Islet of Langerhans (tissue), 1 donor: Measurements from ENCODE around the gene NOM1.

ENCODE experiments used
- FAIRE-seq: peaks from one replicate; lab custom pipeline; 2011; peaks lifted over from hg19 to GRCh38; lab: Jason Lieb, UNC

NOM1 gene

DNA sequence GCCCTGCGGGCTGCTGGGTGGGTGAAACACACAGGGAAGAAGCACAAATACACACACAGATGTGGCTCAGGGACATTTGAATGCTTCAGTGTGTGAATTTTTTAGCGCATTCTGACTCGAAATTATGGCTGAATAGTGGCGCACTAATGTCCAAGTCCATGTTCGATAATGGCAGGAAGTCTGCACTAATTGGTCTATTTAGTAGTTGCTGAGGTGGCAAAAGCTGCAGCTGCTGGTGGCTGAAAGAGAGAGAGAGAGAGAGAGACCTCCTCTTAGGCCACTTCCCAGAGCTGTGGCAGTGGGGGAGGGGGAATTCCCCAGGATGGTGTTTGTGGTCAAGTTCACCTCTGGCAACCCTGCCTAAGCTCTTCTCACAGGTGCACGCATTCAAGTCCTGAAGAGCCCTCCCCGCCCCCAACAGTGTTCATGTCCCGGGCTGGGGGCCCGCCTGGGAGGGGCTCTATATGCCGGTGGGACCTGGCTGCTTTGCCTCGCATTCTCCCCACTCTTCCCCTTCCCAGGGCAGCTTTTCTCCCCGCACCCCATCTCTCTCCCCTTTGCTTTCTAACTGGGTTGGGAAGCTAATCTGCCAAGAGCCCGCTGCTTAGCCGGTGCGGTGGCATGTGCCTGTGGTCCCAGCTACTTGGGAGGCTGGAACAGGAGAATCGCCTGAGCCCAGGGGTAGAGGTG lies 67.0 kb downstream of the NOM1 start:
- peak; percentile 99 for FAIRE-seq

GRCh38 chr7:157017149-157017548 lies 67.6 kb downstream of the NOM1 start:
- no peak for FAIRE-seq

DNA sequence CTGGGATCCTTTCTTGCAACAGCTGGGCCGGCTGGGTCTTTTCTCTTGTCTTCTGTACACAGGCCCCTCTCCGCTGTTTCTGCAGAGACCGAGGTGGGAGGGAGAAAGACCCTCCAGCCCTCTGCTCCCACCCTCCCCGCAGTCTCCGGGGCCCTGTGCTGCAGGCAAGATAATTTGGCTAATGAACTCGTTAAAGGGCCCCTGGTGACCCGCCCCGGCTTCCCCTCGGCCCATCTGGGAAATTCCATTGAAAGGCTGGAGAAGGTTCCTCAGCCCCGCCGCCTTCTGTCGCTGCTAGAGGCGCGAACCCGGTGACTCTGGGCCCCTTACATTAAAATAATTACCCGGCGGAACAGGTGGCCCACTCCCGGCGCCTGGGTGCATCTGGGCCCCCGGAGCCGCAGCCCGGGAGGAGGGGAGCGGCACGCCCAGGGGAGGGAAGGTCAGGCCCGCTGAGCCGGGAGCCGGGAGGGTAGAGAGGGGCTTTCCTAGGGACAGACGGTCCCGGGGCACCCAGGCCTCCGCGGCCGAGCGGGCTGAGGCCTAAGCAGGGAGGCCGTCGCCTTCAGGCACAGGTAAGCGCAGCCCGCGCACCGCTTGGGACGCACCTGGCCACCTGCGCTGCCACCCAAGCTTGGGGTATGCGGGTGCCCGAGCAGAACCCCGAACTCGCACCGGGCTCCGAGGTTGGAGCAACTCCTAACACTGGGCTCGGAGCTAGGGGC lies 68.3 kb downstream of the NOM1 start:
- FAIRE-seq: no peak

DNA sequence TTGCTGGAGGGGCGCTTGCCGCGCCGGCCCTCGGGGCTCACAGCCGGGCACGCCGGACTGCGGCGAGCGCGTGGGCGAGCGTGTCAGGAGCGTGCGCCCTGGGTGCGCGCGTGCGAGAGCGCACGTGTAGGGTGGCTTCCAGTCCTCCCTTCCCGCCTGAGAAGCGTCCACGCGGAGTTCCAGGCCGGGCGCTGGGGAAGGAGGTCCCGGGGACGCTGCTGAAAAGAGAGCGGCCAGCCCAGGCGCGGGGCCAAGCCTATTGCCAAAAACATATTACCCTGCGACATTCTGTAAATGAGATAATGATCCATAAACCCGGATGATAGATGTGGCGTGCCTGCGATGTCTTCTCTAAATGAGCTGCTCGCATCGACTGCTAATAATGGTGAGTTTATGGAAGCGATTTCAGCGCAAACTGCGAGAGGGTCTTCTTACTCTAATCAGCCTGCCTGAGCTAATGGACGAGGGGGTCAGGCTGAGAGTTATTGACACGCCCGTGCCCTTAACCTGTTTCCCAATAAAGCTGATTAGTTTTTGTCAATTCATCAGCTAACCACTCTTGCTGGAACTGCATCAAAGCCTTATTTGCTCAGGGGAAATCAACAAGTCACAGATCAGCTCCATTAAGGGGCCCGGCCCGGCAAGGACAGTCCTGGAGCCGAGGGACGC lies 69.0 kb downstream of the NOM1 start:
- FAIRE-seq: no peak

DNA sequence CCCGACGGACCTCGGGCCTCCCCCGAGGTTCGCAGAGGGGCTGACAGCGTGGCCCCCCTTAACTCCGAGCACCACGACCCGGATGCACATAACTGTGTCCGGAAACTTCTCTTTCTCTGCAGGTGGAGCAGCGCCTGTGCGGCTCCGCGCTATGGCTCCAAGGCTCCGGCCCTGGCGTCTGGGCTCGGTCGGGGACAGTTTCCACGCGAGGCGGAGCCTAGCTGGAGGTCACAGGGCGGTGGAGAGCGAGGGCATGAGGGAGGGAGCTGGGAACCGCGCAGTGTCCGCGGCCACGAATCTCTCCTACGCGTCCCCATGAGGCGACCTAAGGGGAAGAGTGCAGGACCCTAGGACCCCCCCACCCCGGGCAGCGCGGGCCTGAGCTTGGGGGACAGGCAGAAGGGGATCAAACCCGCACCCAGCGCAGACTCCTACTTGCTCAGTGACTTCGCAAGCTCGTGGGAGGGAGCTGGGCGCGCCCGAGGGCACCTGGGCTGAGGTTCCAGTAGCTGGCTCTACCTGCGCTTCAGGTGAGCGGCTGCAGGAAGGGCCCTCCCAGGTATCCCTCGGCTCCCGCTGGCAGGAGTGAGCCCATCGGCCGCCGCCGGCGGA lies 69.6 kb downstream of the NOM1 start:
- no peak for FAIRE-seq

DNA sequence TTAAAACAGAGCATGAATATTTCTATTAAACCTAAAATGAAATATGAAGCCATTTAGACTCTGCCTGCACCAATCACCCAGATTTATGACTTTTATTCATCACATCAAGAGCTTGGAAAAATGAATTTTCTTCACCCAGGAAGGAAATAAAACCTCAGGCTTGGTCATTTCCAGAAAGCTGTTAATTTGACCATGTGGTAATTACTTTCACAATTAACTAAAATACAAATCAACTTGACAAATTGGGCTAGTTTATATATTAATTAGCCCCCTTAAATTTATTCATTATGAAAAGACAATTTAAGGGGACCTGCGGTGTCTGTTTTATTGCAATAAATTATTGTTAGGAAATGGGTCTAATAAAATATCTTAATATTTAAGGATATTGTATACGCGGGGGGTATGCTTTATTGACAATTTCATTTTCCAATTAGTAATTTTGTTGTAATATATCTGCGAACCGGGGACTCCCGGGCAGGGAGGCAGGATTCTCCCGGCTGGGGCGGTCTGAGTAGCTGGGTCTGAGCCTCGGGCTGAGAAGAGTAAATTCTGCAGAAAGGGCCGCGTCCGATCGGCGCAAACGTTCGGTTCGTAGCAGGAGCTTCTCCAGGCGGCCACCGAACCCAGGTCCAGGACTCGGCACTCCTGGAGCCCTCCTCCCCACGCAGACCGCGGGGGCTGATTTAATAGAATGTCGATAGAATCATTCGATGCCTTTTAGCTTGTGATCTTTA lies 70.4 kb downstream of the NOM1 start:
- FAIRE-seq: no peak

GRCh38 chr7:157020514-157021070 lies 71.1 kb downstream of the NOM1 start:
- FAIRE-seq: no peak

- no peak for FAIRE-seq
These were observed 71.8 kb downstream of the NOM1 start for GRCh38 chr7:157021071-157021870.

DNA sequence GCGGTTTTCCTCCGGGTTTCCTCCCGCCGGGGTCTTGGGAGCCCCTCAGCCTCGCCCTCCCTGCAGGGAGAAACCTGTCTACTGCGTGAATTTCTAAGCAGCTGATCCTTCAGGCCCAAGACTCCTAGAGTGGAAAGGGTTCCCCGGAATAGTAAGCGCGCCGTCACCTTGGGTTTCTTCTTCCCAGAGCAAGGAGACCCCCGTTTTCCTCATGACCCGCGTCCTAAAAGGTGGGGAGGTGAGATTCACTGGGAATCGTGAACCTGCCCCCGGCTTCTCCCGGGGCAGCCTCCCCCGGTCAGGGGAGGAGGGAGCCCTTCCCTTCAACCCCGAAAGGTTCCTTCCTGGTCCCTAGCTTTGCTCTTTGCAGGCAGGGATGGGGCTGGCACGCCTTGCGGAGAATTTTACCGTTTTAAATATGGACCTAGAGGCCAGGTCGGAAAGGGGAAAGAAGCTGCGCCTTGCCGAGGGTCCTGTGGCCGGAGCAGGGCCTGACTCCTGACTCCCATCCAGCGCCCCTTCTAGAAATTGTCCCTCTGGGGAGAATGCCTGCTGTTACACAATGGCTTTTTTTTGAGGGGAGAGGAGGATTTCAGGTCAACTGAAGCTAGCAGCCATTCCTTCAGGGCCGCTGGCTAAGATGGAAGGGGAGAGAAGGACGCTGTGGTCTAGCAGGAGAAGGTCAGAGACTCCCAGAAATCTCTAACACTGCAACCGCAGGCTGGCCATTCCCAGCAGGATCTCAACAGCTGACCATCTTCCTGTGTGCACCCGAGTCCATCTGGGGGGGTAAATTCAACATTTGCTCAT lies 72.6 kb downstream of the NOM1 start:
- FAIRE-seq: no peak
